ENCODE data around the gene KCNJ14.
A peak's percentile ranks its signal among the peaks of the same experiment; 100 is the strongest.

The KCNJ14 gene

GRCh38 chr19:48455171-48455907 is at the start of gene KCNJ14:
Gene KCNJ14 (plus strand): TSS chr19:48455574. CDS start chr19:48461725, 6,151 bp downstream.
- no peak for DNase-seq (ENCODE audit: low read depth)

GRCh38 chr19:48405850-48406249 is 49.5 kb upstream of the KCNJ14 start:
- no peak for DNase-seq (ENCODE audit: low read depth)

- no peak for DNase-seq (ENCODE audit: low read depth)
Observed at GRCh38 chr19:48413879-48414587, 41.3 kb upstream of the KCNJ14 start.

GRCh38 chr19:48415395-48415794 is 40.0 kb upstream of the KCNJ14 start:
- no peak for DNase-seq (ENCODE audit: low read depth)

GRCh38 chr19:48415806-48416221 is 39.6 kb upstream of the KCNJ14 start:
- no peak for DNase-seq (ENCODE audit: low read depth)

GRCh38 chr19:48417421-48417820 is 38.0 kb upstream of the KCNJ14 start:
- DNase-seq (ENCODE audit: low read depth) = no peak

GRCh38 chr19:48418317-48419064 is 36.9 kb upstream of the KCNJ14 start:
- DNase-seq (ENCODE audit: low read depth) = no peak

GRCh38 chr19:48419158-48419920 is 36.0 kb upstream of the KCNJ14 start:
- no peak for DNase-seq (ENCODE audit: low read depth)

- no peak for DNase-seq (ENCODE audit: low read depth)
Observed at GRCh38 chr19:48421548-48421947, 33.8 kb upstream of the KCNJ14 start.

GRCh38 chr19:48424694-48425219 is 30.6 kb upstream of the KCNJ14 start:
- DNase-seq (ENCODE audit: low read depth) = no peak

GRCh38 chr19:48428670-48429069 is 26.7 kb upstream of the KCNJ14 start:
- DNase-seq (ENCODE audit: low read depth) = no peak

- DNase-seq (ENCODE audit: low read depth) = no peak
Observed at GRCh38 chr19:48433337-48433736, 22.0 kb upstream of the KCNJ14 start.

GRCh38 chr19:48436586-48436985 is 18.8 kb upstream of the KCNJ14 start:
- DNase-seq (ENCODE audit: low read depth) = no peak

GRCh38 chr19:48441360-48442050 is 13.9 kb upstream of the KCNJ14 start:
- no peak for DNase-seq (ENCODE audit: low read depth)

GRCh38 chr19:48442116-48443035 is 13.0 kb upstream of the KCNJ14 start:
- no peak for DNase-seq (ENCODE audit: low read depth)

- DNase-seq (ENCODE audit: low read depth) = no peak
Observed at GRCh38 chr19:48443256-48443655, 12.1 kb upstream of the KCNJ14 start.

GRCh38 chr19:48443731-48444128 is 11.6 kb upstream of the KCNJ14 start:
- DNase-seq (ENCODE audit: low read depth) = no peak

- DNase-seq (ENCODE audit: low read depth) = no peak
Observed at GRCh38 chr19:48444129-48444935, 11.0 kb upstream of the KCNJ14 start.

GRCh38 chr19:48444936-48445200 is 10.5 kb upstream of the KCNJ14 start:
- DNase-seq (ENCODE audit: low read depth) = no peak

GRCh38 chr19:48445256-48445605 is 10.1 kb upstream of the KCNJ14 start:
- peak; percentile 78 for DNase-seq (ENCODE audit: low read depth)

Measured in non-pigmented ciliary epithelial cell (primary cell).